Endothelial cell of umbilical vein (primary cell): Measurements from ENCODE around the gene DARS1. TPM values are rescaled to one million over a fixed set of nuclear protein-coding genes. Genes with fewer than 3 reads are reported as not detected.

ENCODE experiments used
- BruUV-seq: library from RNA; stranded (reverse); fragments of 400-500 nt; replicated peaks from 2 replicates; lab custom pipeline; 2021; lab: Mats Ljungman, UMichigan
- CTCF ChIA-PET: fragments of 300-600, 350-600 bp; sonication (Branson Sonifier 250); formaldehyde crosslinking; loops from one replicate; lab custom pipeline; 2021; ENCODE audit warnings: antibody characterized with exemption, inconsistent platforms; lab: Charles Lee
- POLR2A ChIA-PET: fragments of 300-600, 350-600 bp; sonication (Branson Sonifier 250); formaldehyde crosslinking; loops from one replicate; lab custom pipeline; 2021; ENCODE audit warnings: antibody characterized with exemption, inconsistent platforms; lab: Charles Lee
- DNase-seq: peaks from one replicate; pipeline ENCODE4 v3.0.0-alpha.2; 2011; ENCODE audit warnings: low read depth, low spot score
- FAIRE-seq: peaks from 2 replicates; lab custom pipeline; 2011; peaks lifted over from hg19 to GRCh38; lab: Jason Lieb, UNC
- H2AFZ ChIP-seq: 2 replicates; pipeline ENCODE4 v1.6.0; 2012; ENCODE audit warnings: low read depth, low read length, control low read depth, inconsistent platforms
- H3K27ac ChIP-seq: 2 replicates; pipeline ENCODE4 v1.5.1; 2011; ENCODE audit warnings: low read depth, mild to moderate bottlenecking, control low read depth, low read length, moderate library complexity; ENCODE audit not compliant: insufficient read depth
- H3K27me3 ChIP-seq, 2 experiments: 2 replicates each; pipeline versions ENCODE4 v1.6.0 to v1.6.1; 2011; ENCODE audit warnings: low read length in 2 of 2, mixed read lengths in 1 of 2; ENCODE audit not compliant: control insufficient read depth in 2 of 2, insufficient read depth in 2 of 2
- H3K36me3 ChIP-seq, 2 experiments: 2 replicates in 1 of 2; 3 replicates in 1 of 2; pipeline ENCODE4 v1.5.1; 2011; ENCODE audit warnings: low read length in 2 of 2, mild to moderate bottlenecking in 1 of 2, moderate library complexity in 1 of 2; ENCODE audit not compliant: control insufficient read depth in 2 of 2, insufficient read depth in 2 of 2; ENCODE audit errors: extremely low read depth in 1 of 2
- H3K4me1 ChIP-seq: 3 replicates; pipeline ENCODE4 v1.5.1; 2011; ENCODE audit warnings: mild to moderate bottlenecking, low read length; ENCODE audit not compliant: control insufficient read depth, insufficient read depth; ENCODE audit errors: extremely low read depth
- H3K4me2 ChIP-seq: 2 replicates; pipeline ENCODE4 v1.6.1; 2011; ENCODE audit warnings: low read length, control low read depth, mixed read lengths; ENCODE audit not compliant: insufficient read depth
- H3K4me3 ChIP-seq, 3 experiments: fragments of 200-600 bp in 1 of 3; sonication (generic), shearing (Covaris generic) in 1 of 3; replicated peaks in 1 of 3; 2 replicates each; pipeline ENCODE4 v1.5.1; 2011 to 2016; ENCODE audit warnings: control low read depth in 3 of 3, low read length in 3 of 3, mild to moderate bottlenecking in 2 of 3, inconsistent platforms in 1 of 3, low read depth in 1 of 3, moderate library complexity in 1 of 3; ENCODE audit not compliant: insufficient read depth in 1 of 3
- H3K79me2 ChIP-seq: 2 replicates; pipeline ENCODE4 v1.6.0; 2012; ENCODE audit warnings: low read length, inconsistent platforms; ENCODE audit not compliant: control insufficient read depth, insufficient read depth
- H3K9ac ChIP-seq: replicated peaks from 2 replicates; pipeline ENCODE3; 2011; ENCODE audit warnings: low read length, control low read depth; ENCODE audit not compliant: insufficient read depth; ENCODE audit errors: extremely low read depth
- H3K9me1 ChIP-seq: replicated peaks from 3 replicates; pipeline ENCODE4 v1.6.0; 2011; ENCODE audit warnings: mild to moderate bottlenecking, low read length; ENCODE audit not compliant: control insufficient read depth, insufficient read depth; ENCODE audit errors: extremely low read depth
- H3K9me3 ChIP-seq: replicated peaks from 2 replicates; pipeline ENCODE4 v1.5.1; 2012; ENCODE audit warnings: low read length, inconsistent platforms; ENCODE audit not compliant: control insufficient read depth, insufficient read depth
- H4K20me1 ChIP-seq: replicated peaks from 2 replicates; pipeline ENCODE3; 2011; ENCODE audit warnings: mild to moderate bottlenecking, low read length; ENCODE audit not compliant: control insufficient read depth, insufficient read depth; ENCODE audit errors: extremely low read depth
- CTCF ChIP-seq, 2 donors: IDR thresholded peaks; 1 replicate in 1 of 2; 2 replicates in 1 of 2; pipeline ENCODE4 v1.5.1; 2011; ENCODE audit warnings: low read length in 2 of 2, mild to moderate bottlenecking in 2 of 2, moderate library complexity in 2 of 2, control low read depth in 1 of 2, inconsistent platforms in 1 of 2, low read depth in 1 of 2; ENCODE audit not compliant: insufficient read depth in 1 of 2; ENCODE audit errors: extremely low read depth in 1 of 2
- EZH2 ChIP-seq: IDR thresholded peaks from 2 replicates; pipeline ENCODE4 v1.6.1; 2012; ENCODE audit warnings: borderline replicate concordance, low read depth, mild to moderate bottlenecking, moderate library complexity, low read length, inconsistent platforms; ENCODE audit not compliant: severe bottlenecking
- FOS ChIP-seq: IDR thresholded peaks from 2 replicates; pipeline ENCODE4 v1.6.1; 2011; ENCODE audit warnings: mild to moderate bottlenecking, low read length, moderate library complexity, borderline replicate concordance; ENCODE audit not compliant: insufficient read depth
- GATA2 ChIP-seq: IDR thresholded peaks from 2 replicates; pipeline ENCODE4 v1.7.0; 2011; ENCODE audit warnings: low read depth, mild to moderate bottlenecking, moderate library complexity, mixed read lengths, low read length; ENCODE audit not compliant: insufficient read length, insufficient read depth
- JUN ChIP-seq: IDR thresholded peaks from 2 replicates; pipeline ENCODE4 v1.6.1; 2011; ENCODE audit warnings: borderline replicate concordance, low read depth; ENCODE audit not compliant: insufficient read length, insufficient read depth
- MAX ChIP-seq: IDR thresholded peaks from 2 replicates; pipeline ENCODE4 v1.6.1; 2011; ENCODE audit not compliant: insufficient read depth, insufficient read length
- MYC ChIP-seq: IDR thresholded peaks from one replicate; pipeline ENCODE4 v1.6.1; 2011; ENCODE audit warnings: mild to moderate bottlenecking, low read depth, low read length
- POLR2A ChIP-seq: IDR thresholded peaks from 2 replicates; pipeline ENCODE4 v1.6.1; 2012; ENCODE audit warnings: low read depth, mild to moderate bottlenecking, control low read depth, low read length
- POLR2AphosphoS5 ChIP-seq: IDR thresholded peaks from 2 replicates; pipeline ENCODE4 v1.6.1; 2012; ENCODE audit warnings: low read depth, mild to moderate bottlenecking, control low read depth, low read length, moderate library complexity; ENCODE audit not compliant: insufficient read depth
- dilution Hi-C: fragments of 300-500 bp; cut with MboI; formaldehyde crosslinking; loops from one replicate; pipeline ENCODE4 v1.15.0; 2019; ENCODE audit warnings: low sequenced_read_pairs; ENCODE audit not compliant: extremely low pct_ligation_motif_present
- intact Hi-C: fragments of 100-400 bp; cut with micrococcal nuclease; formaldehyde crosslinking; loops from one replicate; pipeline ENCODE4 v1.10.0; 2022
- polyA plus RNA-seq, 4 experiments: library from polyadenylated mRNA; depleted of rRNA in 3 of 4; stranded (reverse) in 3 of 4; unstranded in 1 of 4; fragments of >200 nt; gene quantifications; 2 replicates each; pipeline versions ENCODE4 v1.2.1 to v1.2.3, GENCODE V29; 2011 to 2012; ENCODE audit warnings: missing spikeins in 1 of 4
- total RNA-seq: library from RNA; stranded (reverse); gene quantifications from 2 replicates; pipeline ENCODE4 v1.2.3, GENCODE V29; 2021

The DARS1 gene
- total and polyA plus RNA-seq, 2 donors (not counting 3 experiments of a cell fraction or from before 2014, with no cell fraction given): 20.9 to 41.5 TPM

GRCh38 chr2:136013136-136013685 is 27.8 kb upstream of the DARS1 start:
- H4K20me1 ChIP-seq: no peaks in the 10 kb centered on the region
- dilution Hi-C loops (no loop called here), intact Hi-C loops (loop anchor here (5.0 kb wide), 4 partner anchors 96 to 364 kb away; partner anchors contain the start of gene CXCR4)
- H3K36me3 ChIP-seq: no peaks in the 10 kb centered on the region
- no TSS peak for BruUV-seq
- TF ChIP-seq JUN (no peak), MYC (no peak), POLR2A (no peak), CTCF (IDR thresholded peaks at IDR 0.05; ENCODE audit: extremely low read depth in 1 of 2, insufficient read depth in 1 of 2, low read depth in 1 of 2, low read length in 2 of 2) (no peak), EZH2 (no peak)
- H3K4me1 ChIP-seq: no peaks in the 10 kb centered on the region
- no peak overlapping the region for H3K27ac ChIP-seq
- H3K4me2 ChIP-seq: no peak overlapping the region
- no peak for DNase-seq
- no peak overlapping the region for H2AFZ ChIP-seq
- peaks cover 17 to 22% of the 10 kb centered on the region in 2 experiments for H3K27me3 ChIP-seq
- ChIA-PET CTCF (interaction anchor here (1.0 kb wide), 1 partner anchor 371 kb away, joined by 3 read pairs; no protein-coding TSS in a partner anchor), POLR2A (no interaction called here)
- H3K9me1 ChIP-seq: no peaks in the 10 kb centered on the region
- H3K9me3 ChIP-seq: no peaks in the 10 kb centered on the region
- no peak overlapping the region for H3K4me3 ChIP-seq
- no peaks in the 10 kb centered on the region for H3K79me2 ChIP-seq
- H3K9ac ChIP-seq: no peak overlapping the region
- FAIRE-seq: no peak

DNA sequence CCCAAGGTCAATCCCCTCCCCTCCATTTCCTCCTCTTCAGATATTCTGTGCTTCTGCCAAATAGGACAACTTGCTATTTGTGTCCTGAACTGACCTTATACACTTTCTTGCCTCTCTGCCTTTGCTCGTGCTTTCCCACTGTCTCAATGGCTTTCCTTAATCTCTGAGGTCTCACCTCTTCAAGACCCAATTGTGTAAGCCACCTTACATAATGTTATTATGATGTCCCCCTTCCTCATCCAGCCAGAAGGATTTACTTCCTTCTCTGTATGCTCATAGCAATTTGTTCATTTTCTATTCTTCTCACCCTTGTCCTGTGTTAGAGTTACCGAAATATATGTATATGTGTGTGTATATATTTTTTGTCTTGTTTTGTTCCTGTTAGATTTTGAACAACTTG is 26.9 kb upstream of the DARS1 start:
- Histone ChIP-seq H3K4me2 (no peak overlapping the region), H2AFZ (no peak overlapping the region), H3K9me3 (no peaks in the 10 kb centered on the region), H3K4me3 (no peak overlapping the region), H3K4me1 (no peaks in the 10 kb centered on the region), H3K79me2 (no peaks in the 10 kb centered on the region), H3K36me3 (no peaks in the 10 kb centered on the region), H3K9me1 (no peaks in the 10 kb centered on the region), H3K27me3 (peaks cover 18 to 22% of the 10 kb centered on the region in 2 experiments), H4K20me1 (no peaks in the 10 kb centered on the region), H3K27ac (no peak overlapping the region), H3K9ac (no peak overlapping the region)
- BruUV-seq: no TSS peak
- DNase-seq (no peak), FAIRE-seq (no peak)
- TF ChIP-seq JUN (no peak), FOS (no peak), MYC (no peak), MAX (no peak), POLR2A (no peak), POLR2AphosphoS5 (no peak), CTCF (IDR thresholded peaks at IDR 0.05; ENCODE audit: extremely low read depth in 1 of 2, insufficient read depth in 1 of 2, low read depth in 1 of 2, low read length in 2 of 2) (no peak), EZH2 (no peak), GATA2 (no peak)
- intact Hi-C loops (loop anchor here (5.0 kb wide), 4 partner anchors 95 to 365 kb away; partner anchors contain the start of gene CXCR4), dilution Hi-C loops (no loop called here)
- POLR2A ChIA-PET: no interaction called here
- CTCF ChIA-PET: no interaction called here
